Measurements from ENCODE around the gene ENDOD1.

- TF ChIP-seq CTCF (IDR thresholded peaks at IDR 0.05) (no peak), POLR2AphosphoS5 (IDR thresholded peaks at IDR 0.05) (no peak)
These were observed 19.3 kb downstream of the ENDOD1 start for GRCh38 chr11:95108671-95109551.

Data from sigmoid colon (tissue), 4 donors.